Fibroblast of the conjunctiva (primary cell): Measurements from ENCODE around the gene PSAT1.

Experiments used
- DNase-seq: peaks from one replicate; pipeline ENCODE4 v3.0.0-alpha.2; 2010; ENCODE audit warnings: low read depth

The PSAT1 gene

DNA sequence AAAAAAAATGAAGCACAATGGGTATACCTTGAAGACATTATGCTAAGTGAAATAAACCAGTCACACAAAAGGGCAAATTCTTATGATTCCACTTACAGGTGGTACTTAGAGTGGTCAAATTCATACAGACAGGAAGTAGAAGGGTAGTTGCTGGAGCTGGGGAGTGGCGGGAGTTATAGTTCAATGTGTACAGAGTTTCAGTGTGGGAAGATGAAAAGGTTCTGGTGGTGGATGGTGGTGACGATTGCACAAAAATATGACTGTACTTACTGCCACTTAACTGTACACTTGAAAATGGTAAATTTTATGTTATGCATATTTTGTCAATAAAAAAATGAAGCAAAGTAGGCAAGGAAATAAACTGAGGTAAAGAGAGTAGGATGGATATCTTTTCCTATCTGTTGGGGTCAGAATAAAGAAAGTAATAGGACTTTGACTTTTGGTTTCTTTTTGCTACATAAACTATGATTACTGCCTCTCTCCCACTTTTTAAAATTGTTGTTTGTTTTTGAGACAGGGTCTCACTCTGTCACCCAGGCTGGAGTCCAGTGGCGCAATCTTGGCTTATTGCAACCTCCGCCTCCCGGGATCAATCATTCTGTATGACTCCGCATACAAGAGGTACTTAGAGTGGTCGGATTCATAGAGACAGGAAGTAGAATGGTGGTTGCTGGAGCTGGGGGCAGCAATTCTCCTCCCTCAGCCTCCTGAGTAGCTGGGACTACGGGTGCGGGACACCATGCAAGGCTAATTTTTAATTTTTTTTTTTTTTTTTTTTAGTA is 4.0 kb upstream of the PSAT1 start:
- DNase-seq: no peak

DNA sequence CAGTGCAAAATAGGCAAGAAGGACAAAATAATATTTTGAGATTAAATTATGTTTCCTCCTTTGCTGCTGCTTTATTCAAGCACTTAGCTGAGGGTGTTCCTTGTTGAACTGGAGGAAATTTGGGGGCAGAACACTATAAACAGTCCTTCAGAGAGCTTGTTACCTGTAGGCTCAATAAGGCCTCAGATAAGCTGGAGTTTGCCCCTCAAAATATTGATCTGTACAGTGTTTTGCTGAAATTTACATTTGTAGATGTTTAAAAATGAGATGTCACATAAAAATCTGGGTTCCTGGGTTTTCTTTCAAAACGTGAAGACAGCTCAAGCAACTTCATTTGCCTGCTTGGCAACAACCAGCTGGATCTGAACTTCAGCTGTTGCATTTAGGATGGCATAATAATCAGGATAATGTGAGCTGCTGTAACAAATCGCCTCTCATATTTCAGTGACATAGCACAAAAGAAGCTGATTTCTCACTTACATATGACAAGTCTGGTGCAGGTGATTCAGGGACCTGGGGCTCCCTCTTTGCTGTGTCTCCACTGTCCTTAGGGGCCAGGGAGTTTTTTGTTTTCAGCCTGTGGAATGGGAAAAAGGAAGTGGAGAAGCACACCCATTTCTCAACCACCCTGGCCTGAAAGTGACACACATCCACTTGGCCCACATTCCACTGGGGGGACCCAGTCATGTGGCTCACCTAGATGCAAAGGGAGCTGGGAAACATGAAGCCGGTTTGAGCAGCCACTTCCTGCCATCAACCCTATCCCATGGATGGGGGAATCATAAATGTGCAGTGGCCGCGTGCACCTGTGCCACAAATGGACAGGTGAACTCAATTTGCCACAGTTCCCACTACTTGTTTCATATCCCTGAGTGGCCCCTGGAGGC is 2.4 kb upstream of the PSAT1 start:
- DNase-seq: no peak

DNA sequence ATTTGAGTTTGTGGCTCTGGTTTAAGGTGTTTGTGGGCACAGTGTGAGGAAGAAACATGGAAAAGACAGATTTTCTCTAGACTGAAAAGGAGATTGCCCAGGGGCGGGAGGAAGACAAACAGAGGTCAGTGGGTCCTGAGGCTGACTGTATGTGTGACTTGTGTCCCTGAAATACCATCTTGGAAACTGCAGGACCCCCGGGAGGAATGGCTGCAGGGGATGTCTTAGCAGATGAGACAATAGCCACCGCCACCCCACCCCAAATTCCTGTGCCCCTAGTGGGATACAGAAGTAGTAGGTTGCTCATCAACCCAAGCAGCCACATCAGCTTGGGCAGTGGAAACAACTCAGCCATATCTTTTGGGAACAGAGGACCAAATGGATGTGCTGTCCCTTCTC is 1.7 kb upstream of the PSAT1 start:
- DNase-seq: no peak

DNA sequence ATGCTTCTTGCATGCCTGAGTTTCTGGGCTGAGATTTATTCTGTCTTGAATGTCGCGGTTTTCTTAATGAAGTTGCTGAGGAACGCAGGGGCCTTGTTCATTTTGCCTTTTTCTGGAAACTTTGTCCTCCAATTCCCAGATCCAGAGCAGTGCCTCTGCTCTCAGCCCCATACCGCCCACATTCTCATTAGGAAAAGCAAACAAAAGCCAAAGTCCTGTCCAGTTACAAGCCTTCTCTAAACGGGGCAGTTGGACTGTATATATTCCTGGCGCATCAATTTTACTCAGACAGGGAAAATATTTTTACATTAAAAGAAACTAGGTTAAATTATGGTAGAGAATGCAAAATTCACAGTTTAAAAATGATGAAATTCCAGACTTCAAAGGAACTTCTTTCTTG is 1.2 kb upstream of the PSAT1 start:
- no peak for DNase-seq

DNA sequence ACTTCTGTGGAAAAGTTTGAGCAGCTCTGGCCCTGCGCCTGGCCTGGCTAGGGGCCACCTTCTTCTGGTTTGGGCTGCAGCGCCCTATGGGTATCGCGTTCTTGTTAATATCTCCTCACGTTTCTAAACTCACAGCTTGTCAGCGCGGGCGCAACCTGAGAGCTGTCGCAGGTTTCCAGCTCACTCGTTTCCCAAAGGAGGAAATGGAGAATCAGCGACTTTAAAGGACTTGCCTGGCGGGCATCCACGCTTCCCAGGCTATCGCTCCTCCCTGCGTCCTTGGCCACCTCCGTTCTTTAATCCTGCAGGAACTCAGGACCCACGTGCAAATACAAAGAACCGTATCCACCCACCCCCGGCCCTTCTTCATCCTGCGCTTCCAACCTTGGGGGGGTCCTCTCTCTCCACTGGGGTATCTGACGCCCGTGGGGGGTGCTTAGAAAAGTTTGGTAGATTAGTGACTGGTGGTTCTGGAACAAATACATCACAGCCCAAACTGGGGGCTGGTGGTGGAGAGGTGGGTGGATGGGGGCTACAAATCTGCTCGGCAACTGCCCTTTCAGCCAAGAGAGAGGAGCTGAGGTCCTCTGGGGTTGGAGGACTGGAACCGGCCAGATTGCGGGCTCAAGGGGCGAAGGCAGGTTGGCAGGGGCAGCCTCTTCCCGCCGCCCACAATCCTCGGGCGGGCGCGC is 578 bp upstream of the PSAT1 start:
- peak; percentile 43 for DNase-seq

DNA sequence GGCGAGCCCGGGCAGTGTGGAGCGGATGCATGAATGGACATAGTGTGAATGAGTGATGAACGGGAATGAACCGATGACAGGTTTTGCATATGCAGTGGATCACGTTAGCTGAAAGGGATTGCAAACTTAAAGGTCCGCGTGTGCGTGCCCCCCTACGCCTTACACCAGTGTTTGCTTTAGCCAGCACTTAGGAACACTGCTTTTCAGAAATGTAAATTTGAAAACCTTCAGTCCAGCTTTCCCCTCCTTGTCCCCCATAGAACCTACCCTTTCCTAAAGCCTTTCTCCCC is 692 bp downstream of the PSAT1 start:
- DNase-seq: no peak

DNA sequence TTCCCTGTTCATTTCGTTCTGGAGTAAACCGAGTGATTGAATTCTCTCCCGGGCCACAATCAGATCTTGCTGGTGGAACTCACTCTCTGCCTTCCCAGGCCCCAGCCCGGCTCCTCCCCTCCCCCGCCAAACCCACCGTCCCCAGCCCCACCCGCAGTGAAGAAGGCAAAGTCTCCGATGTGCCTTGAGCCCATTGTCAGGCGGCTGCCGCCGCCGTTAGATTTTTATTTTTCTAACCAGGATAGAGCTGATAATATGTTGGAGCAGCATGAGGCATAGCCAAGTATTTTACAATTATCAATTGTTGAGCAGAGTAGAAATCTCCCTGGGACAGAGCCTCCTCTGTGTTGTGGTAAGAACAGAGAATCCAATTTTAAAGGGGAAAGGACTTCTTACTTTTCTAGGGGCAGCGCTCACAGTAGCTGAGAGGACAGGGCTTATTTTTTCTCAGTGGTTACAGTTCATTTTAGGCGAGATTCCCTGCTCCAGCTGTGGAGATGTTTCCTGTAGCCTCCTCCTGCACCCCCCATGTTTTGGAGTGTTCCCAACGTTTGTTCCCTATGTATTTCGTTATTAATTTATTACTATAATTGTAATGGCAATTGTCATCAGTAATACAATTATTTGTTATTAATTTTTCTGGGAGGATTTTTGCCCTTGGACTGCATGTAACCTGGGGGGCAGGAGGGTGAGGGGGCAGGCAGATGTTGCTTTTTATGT is 1.3 kb downstream of the PSAT1 start:
- DNase-seq: no peak

DNA sequence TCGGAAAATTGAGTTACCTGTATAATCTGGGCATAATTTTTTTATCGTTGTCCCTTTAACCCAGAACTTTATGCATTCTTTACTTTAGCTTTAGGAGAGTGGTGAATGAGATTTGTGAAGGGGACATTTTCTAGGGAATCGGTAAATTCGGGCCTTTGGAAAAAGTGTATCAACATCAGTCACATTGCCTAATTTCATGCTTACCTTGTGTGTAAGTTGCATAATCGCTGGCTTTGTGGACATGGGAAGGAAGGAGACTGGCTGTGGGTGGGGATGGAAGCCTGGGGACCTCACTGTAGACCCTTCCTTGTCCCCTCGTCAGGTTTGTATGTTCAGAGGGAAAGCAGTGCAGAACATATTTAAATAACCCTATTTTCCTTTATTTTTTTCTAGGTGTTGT is 3.3 kb downstream of the PSAT1 start:
- no peak for DNase-seq

DNA sequence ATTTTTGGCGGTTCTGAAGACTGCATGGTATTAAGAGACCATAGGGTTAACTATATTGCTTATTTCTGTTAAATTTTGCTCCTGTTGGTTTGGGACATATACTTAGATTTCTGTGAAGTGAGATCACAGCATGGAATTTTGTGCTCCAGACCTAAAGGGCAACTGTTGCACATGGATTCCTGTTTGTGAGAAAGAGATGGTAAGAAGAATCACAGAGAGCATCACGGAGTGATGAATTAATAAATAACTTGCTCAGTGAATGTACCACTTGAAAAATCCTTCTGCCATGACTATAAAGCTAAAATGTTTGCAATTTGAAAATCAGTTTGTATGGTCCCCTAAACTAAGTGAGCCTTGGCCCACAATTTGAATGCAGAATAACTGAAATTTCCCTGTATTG is 4.5 kb downstream of the PSAT1 start:
- DNase-seq: no peak

DNA sequence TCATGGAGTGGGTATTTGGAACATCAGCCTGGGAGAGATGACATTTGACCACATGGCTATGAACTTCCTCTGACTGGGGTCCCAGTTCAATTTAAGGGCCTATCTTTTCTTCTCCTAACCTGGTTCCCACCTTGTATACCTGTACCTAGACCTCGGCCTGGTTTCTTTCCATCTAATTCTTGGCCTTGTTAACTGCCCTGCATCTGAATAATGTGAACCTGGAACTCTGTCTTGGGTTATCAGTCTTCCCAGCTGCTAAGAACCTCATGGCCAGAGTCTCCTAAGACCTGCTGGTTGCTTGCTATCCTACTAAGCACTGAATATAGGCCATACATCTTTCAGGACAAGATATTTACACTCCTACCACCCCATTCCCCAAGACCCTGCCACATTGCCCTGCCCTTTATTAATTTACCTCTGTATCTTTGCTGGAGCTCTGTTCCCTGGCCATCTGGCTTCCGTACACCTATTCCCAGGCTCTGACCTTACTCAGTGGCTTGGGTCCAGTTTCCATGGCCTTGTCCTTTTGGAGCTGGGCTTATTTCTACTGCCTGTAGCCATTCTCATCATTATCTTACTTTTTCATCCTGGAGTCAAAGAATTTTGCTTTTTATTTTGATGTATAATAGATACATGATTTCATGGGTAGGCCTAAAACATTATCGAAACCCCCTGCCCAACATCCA is 6.6 kb downstream of the PSAT1 start:
- DNase-seq: no peak

DNA sequence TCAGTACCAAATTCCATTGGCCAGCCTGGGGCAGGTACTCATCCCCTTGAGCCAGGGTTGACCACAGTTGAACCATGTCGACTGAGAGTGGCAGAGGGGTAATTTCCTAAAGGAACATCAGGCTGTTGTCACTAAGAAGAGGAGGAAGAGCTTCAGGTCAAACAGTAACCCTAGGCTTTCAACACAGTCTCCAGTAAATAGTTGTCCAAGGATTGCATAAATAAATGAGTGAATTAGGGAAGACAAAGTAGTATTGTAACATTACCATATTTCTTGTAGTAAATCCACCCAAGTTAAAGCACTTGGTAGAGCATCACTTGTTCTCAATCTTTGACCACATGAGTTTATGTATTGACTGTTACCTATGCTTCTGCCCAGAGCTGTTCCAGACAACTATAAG is 7.4 kb downstream of the PSAT1 start:
- no peak for DNase-seq

DNA sequence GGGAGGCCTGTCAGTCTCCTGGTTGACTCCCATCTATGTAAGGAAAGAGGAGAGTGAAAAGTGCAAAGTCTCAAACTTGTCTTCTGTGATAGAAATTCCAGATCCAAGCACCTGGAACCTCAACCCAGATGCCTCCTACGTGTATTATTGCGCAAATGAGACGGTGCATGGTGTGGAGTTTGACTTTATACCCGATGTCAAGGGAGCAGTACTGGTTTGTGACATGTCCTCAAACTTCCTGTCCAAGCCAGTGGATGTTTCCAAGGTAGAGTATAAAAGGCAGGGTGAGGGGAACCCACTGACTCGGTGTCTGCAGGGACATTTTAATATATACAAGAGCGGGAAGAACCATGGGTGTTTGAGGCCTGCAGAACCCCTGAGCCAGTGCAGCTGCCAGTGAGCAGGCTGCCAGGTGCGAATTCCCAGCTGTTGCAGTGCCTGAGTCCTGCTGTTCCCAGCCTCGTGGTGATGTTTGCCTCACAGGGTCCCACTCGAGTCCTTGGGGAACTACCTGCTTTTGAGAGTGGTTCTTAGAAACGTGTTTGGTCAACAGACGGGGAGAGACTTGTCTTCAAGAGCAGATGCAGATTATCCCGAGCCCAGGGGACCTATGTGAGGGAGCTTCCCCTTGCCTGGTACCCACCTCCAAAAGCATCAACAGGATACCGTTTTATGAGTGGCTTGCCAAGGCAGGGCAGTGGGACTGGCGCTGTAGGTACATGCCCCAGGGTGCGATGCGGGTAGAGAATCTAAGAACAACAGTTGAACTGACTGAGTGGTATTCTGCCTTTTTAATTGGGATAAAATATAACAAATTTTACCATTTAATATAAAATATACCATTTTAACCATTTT is 9.5 kb downstream of the PSAT1 start:
- DNase-seq: no peak

DNA sequence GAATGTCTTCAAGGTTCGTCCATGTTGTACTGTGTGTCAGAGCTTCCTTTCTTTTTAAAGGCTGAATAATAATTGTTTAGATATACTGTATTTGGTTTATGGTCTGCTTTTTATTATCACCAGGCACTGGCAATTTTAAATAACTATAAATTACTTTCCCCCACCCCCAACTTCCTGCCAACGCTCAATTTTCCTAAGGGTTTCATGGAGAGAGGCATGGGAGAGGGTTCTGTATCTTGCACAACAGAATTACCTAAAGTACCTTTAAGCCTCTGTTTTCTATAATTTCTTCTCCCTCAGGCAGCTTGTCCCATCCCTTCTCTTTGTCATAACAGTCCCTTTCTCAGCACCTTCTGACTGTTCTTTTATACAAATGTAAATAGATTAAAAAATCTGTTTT is 10.4 kb downstream of the PSAT1 start:
- DNase-seq: no peak

DNA sequence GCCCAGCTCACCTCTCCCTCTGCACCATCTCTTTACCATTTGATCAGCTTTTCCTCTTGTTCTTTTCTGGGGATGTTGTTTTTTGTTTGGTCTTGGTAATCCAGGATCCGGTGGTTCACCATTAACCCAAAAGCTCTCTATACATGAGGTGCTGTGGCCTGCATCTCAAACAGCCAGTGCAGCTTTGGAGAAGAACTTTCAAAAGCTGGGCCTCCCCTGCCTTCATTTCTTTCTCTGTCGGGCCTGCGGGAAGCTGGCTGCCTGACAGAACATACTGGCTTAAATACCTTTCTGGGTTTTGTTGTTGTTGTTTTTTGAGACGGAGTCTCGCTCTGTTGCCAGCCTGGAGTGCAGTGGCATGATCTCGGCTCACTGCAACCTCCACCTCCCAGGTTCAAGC is 12.1 kb downstream of the PSAT1 start:
- DNase-seq: no peak

DNA sequence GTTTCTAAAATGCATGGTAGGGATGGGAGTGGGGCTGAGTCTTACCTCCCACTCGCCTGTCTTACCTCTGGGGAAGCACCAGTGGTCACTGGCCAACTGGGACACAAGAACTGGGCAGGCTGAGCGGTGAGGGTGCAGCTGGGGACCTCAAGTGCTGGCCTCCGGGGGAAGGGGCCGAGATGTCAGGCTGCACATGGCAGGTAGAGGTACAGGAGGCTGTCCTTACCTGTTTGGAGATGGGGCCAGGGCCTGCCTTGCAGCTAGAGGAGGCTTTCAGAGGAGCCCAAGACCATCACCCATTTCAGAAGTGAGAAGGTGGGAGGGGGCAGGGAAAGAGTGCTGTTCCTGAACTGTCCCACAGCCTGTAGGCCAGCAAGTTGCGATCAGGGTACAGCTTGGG is 14.2 kb downstream of the PSAT1 start:
- no peak for DNase-seq

DNA sequence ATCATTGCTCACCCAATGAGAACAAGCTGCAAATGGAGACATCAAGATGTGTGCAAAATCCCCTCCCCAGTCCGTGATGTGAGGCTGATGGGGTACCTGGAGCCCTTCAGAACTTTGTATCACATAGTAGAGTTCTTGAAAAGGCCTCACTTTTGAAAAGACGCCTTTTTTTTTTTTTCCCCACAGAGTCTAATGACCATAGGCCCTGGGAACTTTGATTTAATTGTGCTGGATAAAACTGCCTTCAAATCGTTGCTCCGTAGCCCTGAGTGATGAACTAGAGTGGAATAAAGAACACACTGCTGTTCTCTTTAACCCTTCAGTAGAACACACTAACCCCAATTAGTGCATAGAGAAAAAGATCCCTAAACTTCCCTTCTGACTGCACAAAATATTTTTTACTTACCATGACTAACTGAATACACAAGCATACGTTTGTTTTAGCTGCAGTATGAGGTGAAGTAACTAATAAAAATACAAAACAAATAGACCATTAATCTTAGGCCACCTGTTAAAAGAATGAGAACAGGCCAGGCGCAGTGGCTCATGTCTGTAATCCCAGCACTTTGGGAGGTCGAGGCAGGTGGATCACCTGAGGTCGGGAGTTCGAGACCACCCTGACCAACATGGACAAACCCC is 15.1 kb downstream of the PSAT1 start:
- DNase-seq: no peak

DNA sequence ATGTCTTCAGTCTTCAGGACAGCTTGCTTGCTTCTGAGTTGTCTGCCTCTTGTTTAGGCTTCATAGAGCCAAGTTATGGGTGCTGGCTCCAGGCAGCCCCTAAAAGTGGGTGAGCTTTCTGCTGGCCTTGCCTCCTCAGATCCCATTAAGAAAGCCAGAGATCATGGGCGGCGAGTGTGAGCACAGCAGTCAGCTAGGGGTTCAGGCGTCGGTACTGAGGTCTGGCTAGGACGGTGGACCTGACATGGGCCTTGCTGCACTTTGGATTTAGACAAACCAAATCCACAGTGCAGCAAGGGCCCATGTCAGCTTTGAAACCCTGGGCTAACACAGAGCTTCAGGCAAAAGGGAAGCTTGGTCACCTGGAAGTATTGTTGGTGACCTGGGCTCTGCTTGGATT is 17.6 kb downstream of the PSAT1 start:
- DNase-seq: no peak

DNA sequence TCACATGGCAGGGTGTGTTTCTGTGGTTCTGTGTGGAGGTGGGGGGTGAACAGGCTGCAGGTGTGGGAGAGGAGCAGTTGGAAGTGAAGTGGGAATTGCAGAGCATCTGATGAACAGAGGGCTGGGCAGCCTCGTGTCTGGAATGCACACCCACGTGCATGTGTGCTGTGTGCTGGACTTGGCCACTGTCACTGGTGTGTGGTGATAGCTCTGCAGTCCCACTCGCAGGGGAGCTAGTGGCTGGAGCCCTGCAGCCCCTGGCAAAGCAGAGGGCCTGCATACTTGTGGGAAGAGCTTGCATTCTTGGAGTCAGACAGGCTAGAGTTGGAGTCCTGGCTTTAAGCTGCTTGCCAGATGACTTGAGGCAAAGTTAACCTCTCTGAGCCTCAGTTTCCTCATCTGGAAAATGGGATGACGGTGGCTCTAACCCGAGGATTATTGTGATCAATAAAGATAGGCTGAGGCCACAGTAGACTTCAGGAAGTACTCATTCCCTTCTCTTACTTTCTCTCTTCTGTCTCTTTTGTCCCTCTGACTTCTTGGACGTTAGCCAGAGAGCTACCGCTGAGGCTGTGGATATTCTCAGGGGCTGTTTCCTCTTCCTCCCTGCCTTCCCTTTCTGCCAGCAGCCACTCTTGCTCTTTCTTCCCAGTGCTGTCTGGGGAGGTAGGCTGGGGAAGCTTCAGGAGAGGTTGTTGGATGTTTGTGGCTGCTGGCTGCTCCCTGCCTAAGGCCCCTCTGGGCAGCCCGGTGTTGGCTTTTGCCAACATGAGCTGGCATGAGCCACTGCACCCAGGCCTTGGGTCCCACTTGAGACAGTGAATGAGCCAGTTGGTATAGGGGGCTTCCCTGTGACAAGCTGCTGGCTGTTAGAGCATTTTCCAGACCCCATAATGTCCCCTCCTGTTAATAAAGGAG is 18.3 kb downstream of the PSAT1 start:
- no peak for DNase-seq

DNA sequence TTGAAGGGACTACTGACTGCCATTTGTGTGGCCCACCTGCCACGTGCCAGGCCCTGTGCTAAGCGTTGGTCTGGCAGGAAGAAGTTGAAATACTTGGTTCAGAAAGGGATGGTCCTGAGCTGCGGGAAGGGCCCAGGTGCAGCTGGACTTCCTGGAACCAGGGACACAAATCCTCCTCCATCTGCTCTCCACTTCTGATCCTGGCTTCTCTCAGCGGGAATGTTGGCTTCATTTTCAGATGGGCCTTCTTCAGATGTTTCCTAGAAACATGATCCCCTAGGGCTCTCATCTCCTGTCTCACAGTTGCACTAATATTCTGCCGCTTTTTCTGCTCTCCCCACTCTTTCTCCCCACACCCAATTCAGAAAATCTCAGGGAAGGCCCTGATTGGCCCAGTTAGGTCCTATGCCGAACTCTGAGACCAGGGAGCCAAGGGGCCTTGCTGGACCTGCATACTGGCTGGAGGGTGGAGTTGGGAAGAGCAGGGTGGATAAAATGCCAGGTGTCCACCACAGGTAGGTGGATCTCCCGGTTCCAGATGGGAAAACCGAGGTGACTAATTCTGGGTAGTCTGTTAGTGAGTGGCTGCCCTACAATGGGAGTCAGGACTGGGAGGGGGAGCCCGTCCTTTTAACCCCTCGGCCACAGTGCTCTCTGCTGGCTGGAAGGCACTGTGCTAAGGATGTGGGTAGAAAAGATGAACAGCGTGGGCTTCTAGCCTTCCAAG is 19.4 kb downstream of the PSAT1 start:
- no peak for DNase-seq
